ENCODE data around the gene ELF2.

GRCh38 chr4:139163806-139164206 lies 13.2 kb downstream of the ELF2 start:
- no peak for TF ChIP-seq EZH2 (IDR thresholded peaks at IDR 0.05; ENCODE audit: low read depth, low read length, severe bottlenecking)
- TF ChIP-seq CHD1 (IDR thresholded peaks at IDR 0.05; ENCODE audit: low read depth, low read length) = no peak
- TF ChIP-seq POLR2AphosphoS5 (IDR thresholded peaks at IDR 0.05; ENCODE audit: low read depth, low read length) = no peak
- TF ChIP-seq RBBP5 (IDR thresholded peaks at IDR 0.05; ENCODE audit: borderline replicate concordance, low read depth, low read length) = no peak
- no peak for TF ChIP-seq POLR2A (IDR thresholded peaks at IDR 0.05; ENCODE audit: control extremely low read depth in 1 of 2, low read depth in 2 of 2, low read length in 2 of 2)
- TF ChIP-seq CTCF (IDR thresholded peaks at IDR 0.05; ENCODE audit: control extremely low read depth in 1 of 3, insufficient read depth in 1 of 3, low read depth in 1 of 3, low read length in 3 of 3) = no peak
- no peak for TF ChIP-seq SP4 (IDR thresholded peaks at IDR 0.05; ENCODE audit: low read length)
- no peak for TF ChIP-seq USF2 (IDR thresholded peaks at IDR 0.05; ENCODE audit: low read length)
- TF ChIP-seq CEBPB (IDR thresholded peaks at IDR 0.05; ENCODE audit: low read depth, low read length) = no peak
- no peak for TF ChIP-seq JUND (IDR thresholded peaks at IDR 0.05; ENCODE audit: low read length)
- no peak for TF ChIP-seq SUZ12 (IDR thresholded peaks at IDR 0.05; ENCODE audit: low read length)
- no peak for TF ChIP-seq TEAD4 (IDR thresholded peaks at IDR 0.05; ENCODE audit: low read depth, low read length)
- TF ChIP-seq PHF8 (conservative IDR thresholded peaks at IDR 0.05; ENCODE audit: low read depth, low read length) = no peak
- no peak for TF ChIP-seq ATF3 (IDR thresholded peaks at IDR 0.05; ENCODE audit: insufficient read depth, low read depth, low read length)
